Kidney epithelial cell (primary cell): ENCODE data around the gene KMT5B. TPM values are rescaled to one million over a fixed set of nuclear protein-coding genes. Genes with fewer than 3 reads are reported as not detected.

ENCODE experiments used
- DNase-seq: peaks from one replicate; pipeline ENCODE4 v3.0.0-alpha.2; 2010; ENCODE audit warnings: low read depth
- H3K27me3 ChIP-seq: 2 replicates; pipeline ENCODE4 v1.6.0; 2011; ENCODE audit warnings: low read length; ENCODE audit not compliant: control insufficient read depth, insufficient read depth
- H3K36me3 ChIP-seq: 2 replicates; pipeline ENCODE4 v1.5.1; 2011; ENCODE audit warnings: low read length; ENCODE audit not compliant: control insufficient read depth, insufficient read depth
- H3K4me3 ChIP-seq: 2 replicates; pipeline ENCODE4 v1.5.1; 2011; ENCODE audit warnings: low read depth, mild to moderate bottlenecking, control low read depth, low read length
- total RNA-seq: library from RNA; depleted of rRNA; stranded (reverse); fragments of >200 nt; gene quantifications from 2 replicates; pipeline ENCODE4 v1.2.3, GENCODE V29; 2015
- TF ChIP-seq, protein P1 (sequence below): IDR thresholded peaks from 2 replicates; pipeline ENCODE4 v1.5.1; 2011; ENCODE audit warnings: mild to moderate bottlenecking, moderate library complexity, low read length, control low read depth, inconsistent platforms; ENCODE audit not compliant: insufficient read depth, poor library complexity, severe bottlenecking

KMT5B gene
- total RNA-seq, 1 donor from 2014 or later = 25.7 TPM

DNA sequence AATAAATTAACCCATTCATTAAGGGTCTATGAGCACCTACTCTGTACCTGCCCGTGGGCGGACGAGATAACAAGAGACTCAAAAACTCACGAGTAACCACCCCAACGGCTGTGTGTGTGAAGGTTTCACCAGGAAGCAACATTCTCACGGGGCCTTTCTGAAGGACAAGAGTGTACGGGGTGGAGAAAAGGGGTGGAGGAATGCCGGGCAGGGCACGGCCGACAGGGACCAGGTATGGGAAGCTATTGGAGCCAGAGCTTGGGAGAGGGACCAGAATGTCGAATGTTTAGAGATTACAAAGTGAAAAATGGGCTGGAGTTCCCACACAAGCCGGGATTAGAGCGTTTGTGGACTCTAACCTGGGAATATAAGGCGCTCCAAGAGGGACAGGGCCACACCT lies 1.6 kb downstream of the KMT5B start:
- H3K36me3 ChIP-seq = no peaks in the 10 kb centered on the region
- peaks cover 19% of the 10 kb centered on the region for H3K27me3 ChIP-seq
- peak overlapping the region; percentile 98 for H3K4me3 ChIP-seq
- TF ChIP-seq, protein P1, sequence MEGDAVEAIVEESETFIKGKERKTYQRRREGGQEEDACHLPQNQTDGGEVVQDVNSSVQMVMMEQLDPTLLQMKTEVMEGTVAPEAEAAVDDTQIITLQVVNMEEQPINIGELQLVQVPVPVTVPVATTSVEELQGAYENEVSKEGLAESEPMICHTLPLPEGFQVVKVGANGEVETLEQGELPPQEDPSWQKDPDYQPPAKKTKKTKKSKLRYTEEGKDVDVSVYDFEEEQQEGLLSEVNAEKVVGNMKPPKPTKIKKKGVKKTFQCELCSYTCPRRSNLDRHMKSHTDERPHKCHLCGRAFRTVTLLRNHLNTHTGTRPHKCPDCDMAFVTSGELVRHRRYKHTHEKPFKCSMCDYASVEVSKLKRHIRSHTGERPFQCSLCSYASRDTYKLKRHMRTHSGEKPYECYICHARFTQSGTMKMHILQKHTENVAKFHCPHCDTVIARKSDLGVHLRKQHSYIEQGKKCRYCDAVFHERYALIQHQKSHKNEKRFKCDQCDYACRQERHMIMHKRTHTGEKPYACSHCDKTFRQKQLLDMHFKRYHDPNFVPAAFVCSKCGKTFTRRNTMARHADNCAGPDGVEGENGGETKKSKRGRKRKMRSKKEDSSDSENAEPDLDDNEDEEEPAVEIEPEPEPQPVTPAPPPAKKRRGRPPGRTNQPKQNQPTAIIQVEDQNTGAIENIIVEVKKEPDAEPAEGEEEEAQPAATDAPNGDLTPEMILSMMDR = no peak
- no peak for DNase-seq

DNA sequence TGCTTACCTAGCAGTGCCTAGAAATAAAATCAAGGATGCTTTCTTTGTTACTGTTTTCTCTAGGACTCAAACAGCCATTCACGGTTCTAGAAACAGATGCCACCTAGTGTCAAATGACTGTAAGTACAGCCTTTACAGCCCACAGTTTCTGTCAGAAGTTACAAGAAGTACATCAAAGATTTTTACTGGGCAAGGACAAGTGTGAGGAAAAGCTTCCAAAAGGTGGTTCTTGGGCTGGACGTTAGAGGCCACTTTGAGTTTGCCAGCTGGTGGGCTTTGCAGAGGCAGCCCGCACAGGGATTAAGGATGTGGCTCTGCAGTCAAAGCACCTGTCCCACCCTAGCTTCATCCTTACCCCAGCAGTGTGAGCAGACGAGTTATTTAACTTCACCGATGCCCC lies 6.9 kb downstream of the KMT5B start:
- peak; percentile 32 for DNase-seq
- Histone ChIP-seq H3K27me3 (no peaks in the 10 kb centered on the region), H3K36me3 (no peaks in the 10 kb centered on the region), H3K4me3 (no peak overlapping the region)
- TF ChIP-seq, protein P1 = peak; percentile 75

DNA sequence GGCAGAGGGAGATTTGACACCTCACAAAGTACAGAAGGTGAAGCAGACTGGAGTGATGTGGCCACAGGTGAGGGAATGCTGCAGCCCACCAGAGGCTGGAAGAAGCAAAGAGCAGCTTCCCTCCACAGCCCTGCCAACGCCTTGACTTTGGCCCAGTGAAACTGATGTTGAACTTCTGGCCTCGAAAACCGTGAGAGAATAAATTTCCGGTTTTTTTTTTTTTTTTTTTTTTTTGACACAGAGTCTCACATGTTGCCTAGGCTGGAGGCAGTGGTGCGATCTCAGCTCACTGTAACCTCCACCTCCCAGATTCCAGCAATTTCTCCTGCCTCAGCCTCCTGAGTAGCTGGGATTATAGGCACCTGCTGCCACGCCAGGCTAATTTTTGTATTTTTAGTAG lies 8.7 kb downstream of the KMT5B start:
- H3K27me3 ChIP-seq = no peaks in the 10 kb centered on the region
- no peak for DNase-seq
- H3K4me3 ChIP-seq = no peak overlapping the region
- H3K36me3 ChIP-seq = no peaks in the 10 kb centered on the region
- TF ChIP-seq, protein P1 = no peak

DNA sequence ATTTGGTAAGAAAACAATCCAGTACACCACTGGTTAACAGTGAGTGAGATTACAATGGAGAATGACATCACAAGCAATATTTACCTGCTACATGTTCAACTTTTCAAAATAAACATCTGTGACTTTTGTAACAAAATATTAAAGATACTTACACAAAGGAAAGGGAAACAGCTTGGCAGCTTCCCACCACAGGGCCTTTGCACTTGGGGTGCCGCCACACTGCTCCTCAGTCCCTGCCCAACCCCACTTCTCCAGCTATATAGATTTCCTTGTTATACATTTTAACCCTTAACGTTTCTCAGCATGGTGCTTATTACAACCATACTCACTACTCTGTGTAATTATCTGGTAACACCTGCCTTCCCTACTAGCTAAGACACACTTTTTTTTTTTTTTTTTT lies 10.9 kb downstream of the KMT5B start:
- TF ChIP-seq, protein P1 = no peak
- Histone ChIP-seq H3K4me3 (no peak overlapping the region), H3K27me3 (no peaks in the 10 kb centered on the region), H3K36me3 (no peaks in the 10 kb centered on the region)
- no peak for DNase-seq

DNA sequence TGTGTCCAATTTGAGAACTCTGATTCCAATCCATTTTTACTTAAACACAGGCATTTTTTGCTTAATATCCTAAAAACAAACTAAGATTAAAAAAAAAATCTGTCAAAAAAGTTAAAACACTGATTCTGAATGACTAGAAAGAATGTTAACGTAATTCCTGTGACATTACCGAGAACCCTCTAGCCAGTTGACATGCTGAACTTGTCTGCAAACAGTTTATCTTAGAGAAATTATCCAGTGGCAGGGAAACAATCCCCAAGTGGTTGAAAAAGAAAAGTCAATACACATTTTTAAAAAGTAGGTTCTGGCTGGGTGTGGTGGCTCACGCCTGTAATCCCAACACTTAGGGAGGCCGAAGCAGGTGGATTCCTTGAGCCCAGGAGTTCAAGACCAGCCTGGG lies 11.6 kb downstream of the KMT5B start:
- no peak for DNase-seq
- TF ChIP-seq, protein P1 = no peak
- Histone ChIP-seq H3K4me3 (no peak overlapping the region), H3K36me3 (no peaks in the 10 kb centered on the region), H3K27me3 (no peaks in the 10 kb centered on the region)

DNA sequence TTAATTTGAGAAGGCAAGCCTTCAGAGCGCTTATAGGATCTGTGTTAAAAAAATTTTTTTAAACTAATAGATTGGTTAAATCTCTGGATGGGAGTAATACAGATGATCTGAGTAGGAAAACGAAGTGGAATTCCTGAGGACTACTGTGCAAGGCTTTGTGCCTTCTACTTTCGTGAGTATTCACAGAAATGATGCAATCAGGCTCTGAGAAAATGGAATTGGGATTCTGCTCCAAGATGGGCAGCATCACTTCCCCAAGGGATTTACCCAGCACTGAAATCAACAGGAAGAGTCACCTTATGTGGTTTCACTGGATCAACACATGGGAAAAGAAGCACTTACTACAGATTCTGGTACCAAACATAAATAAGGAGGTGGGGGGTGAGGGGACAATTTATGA lies 12.5 kb downstream of the KMT5B start:
- TF ChIP-seq, protein P1 = no peak
- no peaks in the 10 kb centered on the region for H3K36me3 ChIP-seq
- H3K27me3 ChIP-seq = no peaks in the 10 kb centered on the region
- no peak for DNase-seq
- no peak overlapping the region for H3K4me3 ChIP-seq
